ENCODE measurements around the gene ASPSCR1. TPM values are rescaled to one million over a fixed set of nuclear protein-coding genes. Genes with fewer than 3 reads are reported as not detected.

The ASPSCR1 gene, protein sequence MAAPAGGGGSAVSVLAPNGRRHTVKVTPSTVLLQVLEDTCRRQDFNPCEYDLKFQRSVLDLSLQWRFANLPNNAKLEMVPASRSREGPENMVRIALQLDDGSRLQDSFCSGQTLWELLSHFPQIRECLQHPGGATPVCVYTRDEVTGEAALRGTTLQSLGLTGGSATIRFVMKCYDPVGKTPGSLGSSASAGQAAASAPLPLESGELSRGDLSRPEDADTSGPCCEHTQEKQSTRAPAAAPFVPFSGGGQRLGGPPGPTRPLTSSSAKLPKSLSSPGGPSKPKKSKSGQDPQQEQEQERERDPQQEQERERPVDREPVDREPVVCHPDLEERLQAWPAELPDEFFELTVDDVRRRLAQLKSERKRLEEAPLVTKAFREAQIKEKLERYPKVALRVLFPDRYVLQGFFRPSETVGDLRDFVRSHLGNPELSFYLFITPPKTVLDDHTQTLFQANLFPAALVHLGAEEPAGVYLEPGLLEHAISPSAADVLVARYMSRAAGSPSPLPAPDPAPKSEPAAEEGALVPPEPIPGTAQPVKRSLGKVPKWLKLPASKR
- total RNA-seq = 29.4 and 30.8 TPM in 2 replicates

DNA sequence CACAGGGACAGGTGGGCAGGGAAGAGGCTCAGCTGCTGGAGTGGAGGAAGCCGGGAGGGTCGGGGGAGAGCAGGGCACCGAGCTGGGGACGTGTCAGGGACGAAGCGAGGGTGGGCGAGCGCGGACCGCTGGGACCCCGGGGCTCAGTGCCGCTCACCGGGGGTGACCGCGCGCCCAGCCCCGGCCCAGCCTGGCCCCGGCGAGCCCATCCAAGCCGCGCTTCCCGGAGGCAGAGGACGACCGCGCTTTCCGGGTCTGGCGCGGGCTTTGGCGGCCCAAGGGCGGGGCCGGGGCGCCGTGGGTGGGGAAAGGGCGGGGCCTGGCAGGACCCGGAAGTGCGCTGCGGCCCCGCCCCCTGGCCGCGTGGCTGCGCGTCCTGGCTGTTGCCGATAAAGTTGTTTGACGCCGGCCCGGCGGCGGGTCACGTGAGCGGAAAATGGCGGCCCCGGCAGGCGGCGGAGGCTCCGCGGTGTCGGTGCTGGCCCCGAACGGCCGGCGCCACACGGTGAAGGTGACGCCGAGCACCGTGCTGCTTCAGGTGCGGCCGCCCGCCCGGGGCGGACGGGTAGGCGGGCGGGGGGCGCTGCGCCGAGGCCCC is at the start of gene ASPSCR1:
Gene ASPSCR1 (plus strand): TSS at position 419 of the 598 bp plus-strand sequence. CDS start 18 bp downstream, at position 437.

DNA sequence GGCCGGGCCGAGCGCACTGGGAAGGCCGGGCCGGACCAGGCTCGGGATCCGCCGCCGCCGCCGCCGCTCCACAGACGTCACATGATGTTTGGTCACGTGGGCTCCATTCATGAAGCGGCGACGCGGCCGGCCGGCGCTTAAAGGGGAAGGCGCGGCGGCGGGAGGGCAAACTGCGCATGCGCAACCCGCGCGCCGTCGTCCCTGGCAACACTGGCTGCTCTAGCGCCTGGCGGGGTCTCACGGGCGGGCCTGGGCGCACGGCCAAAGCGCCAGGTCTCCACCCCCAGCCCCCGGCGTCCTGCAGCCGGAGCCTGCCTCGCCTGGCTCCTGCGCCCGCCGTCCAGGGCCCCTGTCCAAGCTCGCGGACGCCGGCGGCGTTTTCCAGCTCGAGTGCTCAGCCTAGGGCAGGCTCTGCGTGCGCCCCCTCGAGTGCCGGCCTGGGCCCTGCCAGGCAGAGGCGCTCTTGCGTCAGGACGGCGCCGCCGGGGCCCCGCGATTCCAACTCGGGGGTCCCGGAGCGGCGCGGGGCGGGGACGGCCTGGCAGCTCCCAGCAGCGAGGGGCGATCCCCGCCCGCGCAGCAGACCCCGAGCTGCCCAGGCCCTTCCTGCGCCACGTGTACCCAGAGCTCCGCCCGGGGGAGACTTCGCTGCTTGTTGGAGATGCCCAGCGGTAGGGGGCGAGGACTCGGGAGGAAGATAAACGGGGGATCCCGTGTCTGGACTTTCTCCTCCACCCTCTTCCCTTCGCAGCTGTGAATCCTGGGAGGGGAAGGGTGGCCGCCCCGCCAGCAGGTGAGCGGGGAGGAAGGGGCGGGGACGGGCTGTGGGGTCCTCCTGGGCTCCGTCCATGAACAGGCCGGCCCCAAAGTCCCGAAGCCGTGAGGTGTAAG is 49.5 kb upstream of the ASPSCR1 start, which contains the start of gene MAFG:
Gene MAFG (minus strand): TSS at position 83 of the 891 bp plus-strand sequence. CDS start 4,550 bp downstream, outside the sequence.

DNA sequence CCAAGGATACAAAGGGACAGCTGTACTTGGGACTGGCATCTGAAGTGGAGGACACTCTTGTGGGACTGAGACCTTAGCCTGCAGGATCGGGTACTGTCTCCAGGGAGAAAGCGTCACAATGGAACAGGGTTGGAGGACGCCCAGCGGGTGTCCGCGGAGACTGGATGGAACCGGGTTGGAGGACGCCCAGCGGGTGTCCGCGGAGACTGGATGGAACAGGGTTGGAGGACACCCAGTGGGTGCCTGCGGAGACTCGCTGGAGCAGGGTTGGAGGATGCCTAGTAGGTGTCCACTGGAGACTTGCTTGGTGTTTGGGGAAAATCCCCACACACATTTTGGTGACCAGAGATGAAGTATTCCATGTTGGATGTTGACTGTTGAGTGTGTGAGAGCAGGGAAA is 30.2 kb upstream of the ASPSCR1 start, which contains the start of gene MYADML2:
Gene MYADML2 (minus strand): TSS at position 45 of the 400 bp plus-strand sequence. CDS start 5,492 bp downstream, outside the sequence.

DNA sequence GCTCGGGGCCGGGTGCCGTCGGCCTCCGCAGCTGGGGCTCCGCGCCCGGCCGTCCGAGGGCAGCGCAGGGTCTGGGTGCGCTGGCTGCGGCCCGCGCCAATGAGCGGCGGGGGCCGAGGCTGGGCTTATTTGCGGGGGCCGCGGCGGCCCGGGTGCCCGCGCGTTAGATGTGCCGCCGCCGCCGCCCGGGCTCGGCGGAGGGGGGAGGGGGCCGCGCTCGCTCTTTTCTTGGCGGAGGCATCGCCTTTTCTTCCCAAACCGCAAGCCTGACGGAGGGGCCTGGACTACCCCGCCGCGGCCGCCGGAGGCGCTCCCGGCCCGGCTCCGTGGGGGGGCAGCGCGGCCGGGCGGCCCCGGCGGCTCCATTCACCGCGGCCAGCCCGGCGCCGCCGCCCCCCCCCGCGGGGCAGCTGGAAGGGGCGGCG is 16.3 kb upstream of the ASPSCR1 start, which contains the start of gene NOTUM:
Gene NOTUM (minus strand): TSS at position 101 of the 425 bp plus-strand sequence. CDS start 278 bp downstream, outside the sequence.

DNA sequence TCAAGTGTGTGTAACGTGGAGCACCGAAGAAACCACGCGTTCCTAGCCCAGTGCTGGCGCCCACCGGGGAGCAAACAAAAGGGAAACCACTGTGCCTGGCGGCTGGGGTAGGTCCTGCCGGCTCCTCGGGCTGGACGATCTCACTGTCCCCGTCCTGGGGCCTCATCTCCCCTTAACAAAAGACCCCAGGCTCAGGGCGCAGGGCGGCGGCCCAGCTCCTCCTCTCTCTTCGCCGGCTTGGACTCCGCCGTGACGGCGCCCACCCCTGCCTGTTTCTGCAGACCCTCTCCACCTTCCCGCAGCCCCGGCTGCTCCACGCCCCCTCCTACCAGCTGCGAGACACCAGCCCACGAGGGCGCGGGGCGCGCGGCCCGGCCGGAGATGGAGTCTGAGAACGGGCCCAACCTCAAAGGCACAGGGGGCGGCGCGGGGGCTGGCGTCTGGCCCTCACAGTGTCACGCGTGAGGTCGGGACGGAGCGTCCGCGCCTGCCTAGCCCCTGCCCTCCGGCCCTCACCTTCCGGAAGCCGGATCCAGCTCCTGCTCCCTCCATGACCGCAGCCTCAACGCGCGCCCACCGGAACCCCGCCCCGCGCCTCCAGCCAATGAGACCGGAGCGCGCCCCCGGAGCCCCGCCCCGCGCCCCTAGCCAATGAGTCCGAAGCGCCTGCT is 45.0 kb downstream of the ASPSCR1 start, which contains the start of gene CENPX:
Gene CENPX (minus strand): TSS at position 569 of the 671 bp plus-strand sequence. CDS start 17 bp downstream, at position 552.

DNA sequence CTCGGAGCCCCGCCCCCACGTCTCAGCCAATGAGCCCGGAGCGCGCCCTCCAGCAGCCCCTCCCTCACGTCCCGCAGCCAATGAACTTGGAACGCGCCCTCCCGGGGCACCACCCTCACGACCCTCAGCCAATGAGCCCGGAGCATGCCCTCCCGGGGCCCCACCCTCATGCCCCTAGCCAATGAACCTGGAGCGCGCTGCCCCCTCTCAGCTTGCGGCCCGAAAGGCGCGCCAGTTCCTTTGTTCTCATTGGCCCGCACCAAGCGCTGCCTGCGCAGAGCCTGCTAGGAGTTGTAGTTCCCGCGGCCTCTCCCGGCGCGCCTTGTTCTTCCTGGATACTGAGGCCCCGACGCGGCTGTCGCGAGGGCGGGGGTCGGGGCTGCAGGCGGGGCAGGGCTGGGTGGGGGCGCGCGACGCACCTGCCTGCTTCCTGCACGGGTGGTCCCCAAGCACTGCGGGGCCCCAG is 45.6 kb downstream of the ASPSCR1 start, which contains the start of gene LRRC45:
Gene LRRC45 (plus strand): TSS at position 325 of the 466 bp plus-strand sequence. CDS start 339 bp downstream, outside the sequence.

DNA sequence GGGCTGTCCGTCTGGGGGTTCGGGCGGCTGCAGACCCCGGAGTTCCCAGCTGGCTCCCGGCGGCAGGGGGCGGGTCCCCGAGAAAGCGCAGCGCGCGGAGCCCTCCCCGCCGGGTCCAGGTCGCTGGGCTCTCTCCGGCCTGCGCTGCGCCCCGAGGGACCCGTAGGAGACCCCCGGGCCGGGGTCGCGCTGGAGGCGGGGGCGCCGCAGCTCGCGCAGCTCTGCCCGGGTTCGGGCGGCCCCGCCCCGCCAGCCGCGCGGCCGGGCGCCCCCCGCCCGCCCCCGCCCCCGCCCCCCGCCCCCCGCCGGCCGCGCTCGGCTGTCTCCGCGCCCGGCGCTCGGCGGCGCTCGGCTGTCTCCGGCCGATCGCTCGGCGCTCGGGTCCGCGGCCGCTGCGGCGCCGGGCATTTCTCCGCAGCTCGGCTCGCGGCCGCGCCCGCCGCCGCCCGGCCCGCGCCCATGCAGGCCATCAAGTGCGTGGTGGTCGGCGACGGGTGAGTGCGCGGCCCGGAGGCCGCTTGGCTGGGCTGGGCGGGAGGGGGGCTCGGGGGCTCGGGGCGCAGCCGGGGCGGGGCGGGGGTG is 54.0 kb downstream of the ASPSCR1 start, which contains the start of gene RAC3:
Gene RAC3 (plus strand): TSS at position 376 of the 582 bp plus-strand sequence. CDS start 84 bp downstream, at position 460.

DNA sequence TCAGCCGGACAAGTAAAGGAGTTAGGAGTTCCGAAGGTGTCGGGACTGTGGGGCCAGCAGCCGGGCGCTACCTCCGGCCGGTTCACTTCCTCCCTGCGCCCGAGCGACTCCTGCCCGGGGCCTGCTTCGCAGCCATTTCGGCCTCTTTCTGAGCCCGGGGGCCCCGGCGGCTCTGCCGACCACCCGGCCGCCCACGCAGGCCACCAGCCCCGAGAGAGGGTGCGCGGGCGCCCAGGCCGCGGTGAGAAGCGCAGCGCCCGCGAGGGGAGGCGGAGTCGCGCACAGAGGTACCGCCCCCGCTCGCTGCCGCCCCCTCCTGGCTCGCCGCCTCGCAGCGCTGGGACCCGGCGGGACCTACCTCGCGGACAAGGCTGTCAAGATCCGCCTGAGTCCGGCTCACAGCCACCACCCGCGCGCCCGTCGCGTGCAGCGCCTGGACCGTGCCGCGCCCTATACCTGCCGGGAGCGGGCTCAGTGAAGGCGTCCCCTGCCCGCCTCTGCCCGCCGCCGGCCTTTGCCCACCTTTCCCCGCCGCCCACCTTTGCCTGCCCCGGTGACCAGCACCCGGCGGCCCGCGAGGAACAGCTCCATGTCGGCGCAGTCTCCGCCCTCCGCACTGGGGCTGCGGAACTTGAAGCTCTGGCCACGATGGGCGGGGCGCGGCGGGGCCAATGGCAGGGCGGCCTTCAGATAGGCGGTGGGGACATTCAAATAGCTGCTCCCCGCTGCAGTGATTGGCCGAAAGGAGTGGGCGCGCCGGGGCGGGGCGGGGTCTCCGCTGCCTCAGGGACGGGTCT is 59.9 kb downstream of the ASPSCR1 start, which contains the start of gene DCXR:
Gene DCXR (minus strand): TSS at position 606 of the 797 bp plus-strand sequence. CDS start 15 bp downstream, at position 591.

DNA sequence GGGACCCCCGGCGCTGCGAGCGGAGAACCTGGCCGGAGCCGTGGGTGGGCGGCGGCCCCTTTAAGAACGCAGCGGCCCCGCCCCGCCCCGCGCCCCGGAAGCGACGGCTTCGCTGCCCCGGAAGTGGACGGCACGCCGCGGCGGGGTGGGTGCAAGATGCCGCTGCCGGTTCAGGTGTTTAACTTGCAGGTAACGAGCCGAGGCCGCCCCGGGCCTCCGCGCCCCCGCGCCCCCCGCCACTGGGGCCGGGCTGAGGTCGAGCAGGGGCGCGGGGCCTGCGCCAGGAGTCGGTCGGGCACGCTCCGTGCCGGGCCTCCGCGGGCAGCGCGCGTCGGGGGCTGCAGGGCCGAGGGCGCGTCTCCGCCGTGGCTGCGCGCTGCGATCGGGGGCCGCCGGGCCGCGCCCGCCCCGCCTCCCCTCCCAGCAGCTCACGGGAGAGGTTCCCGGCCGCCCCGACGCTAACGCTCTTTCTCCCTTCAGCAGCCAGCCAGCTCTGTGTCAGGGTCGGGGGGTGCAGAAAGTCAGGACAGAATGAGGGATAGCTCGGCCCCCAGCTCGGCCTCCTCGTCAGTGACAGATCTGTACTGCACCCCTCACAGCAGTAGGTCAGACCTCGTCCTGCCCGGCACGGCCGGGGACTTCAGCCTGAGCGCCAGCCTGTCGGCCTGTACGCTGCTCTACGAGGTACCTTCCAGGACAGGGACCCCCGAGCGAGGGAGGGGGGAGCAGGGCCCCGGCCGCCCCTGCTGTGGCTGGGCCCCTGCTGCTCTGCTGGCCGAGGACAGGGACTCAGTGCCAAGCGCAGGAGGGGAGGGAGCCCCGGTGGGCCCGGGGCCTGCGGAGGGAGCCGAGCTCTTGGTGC is 74.6 kb downstream of the ASPSCR1 start, which contains the start of the genes GPS1 and RFNG:
Gene GPS1 (plus strand): TSS at position 123 of the 862 bp plus-strand sequence. CDS start 34 bp downstream, at position 157.
Gene RFNG (minus strand): TSS at position 36 of the 862 bp plus-strand sequence. CDS start 45 bp downstream, outside the sequence.

DNA sequence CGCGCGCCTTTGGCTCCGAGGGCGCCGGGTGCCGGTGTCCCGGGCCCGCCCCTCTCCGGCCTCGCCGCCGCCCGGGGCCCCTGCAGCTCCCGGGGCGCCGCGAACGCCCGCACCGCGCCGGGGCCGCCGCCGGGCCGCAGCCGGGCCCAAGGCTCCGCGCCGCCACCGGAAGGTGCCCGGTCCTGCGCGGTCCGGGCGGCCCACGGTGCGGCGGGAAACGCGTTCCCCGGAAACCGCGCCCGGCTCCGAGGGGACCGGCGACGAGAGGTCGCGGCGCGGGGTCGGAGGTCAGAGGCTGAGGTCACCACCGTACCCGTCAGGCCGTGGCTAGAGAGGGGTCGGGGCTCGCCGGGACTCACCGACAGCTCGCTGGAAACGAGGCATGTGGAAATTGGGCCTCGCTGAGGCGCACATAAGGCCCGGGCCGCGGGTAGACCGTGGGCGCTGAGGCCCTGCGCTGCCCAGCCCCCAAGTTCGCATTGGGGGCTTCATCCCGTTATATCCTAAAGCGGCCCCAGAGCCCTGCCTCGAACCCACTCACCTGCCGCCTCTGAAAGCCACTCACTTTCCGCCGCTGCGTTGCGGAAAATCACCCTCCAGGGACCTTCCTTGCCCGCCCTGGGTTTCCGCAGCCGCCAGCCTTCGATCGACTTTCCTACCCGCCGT is 88.3 kb downstream of the ASPSCR1 start, which contains the start of gene DUS1L:
Gene DUS1L (minus strand): TSS at position 167 of the 666 bp plus-strand sequence. CDS start 745 bp downstream, outside the sequence.

Other genes starting within 250 kb of the ASPSCR1 start
- not detected in 2 replicates for gene GCGR, start 173.5 kb upstream of the ASPSCR1 start, total RNA-seq
- 80.3 and 126 TPM in 2 replicates for gene MCRIP1, start 144.3 kb upstream of the ASPSCR1 start, total RNA-seq
- gene PPP1R27, start 142.6 kb upstream of the ASPSCR1 start, total RNA-seq = 0.17 TPM in 1 of 2 replicates, not detected in the other
- 1,342 and 1,881 TPM in 2 replicates for gene P4HB, start 117.1 kb upstream of the ASPSCR1 start, total RNA-seq
- gene ARHGDIA, start 106.3 kb upstream of the ASPSCR1 start, total RNA-seq = 187 and 318 TPM in 2 replicates
- gene ALYREF, start 86.0 kb upstream of the ASPSCR1 start, total RNA-seq = 102 and 168 TPM in 2 replicates
- gene ANAPC11, start 85.9 kb upstream of the ASPSCR1 start, total RNA-seq = 138 and 243 TPM in 2 replicates
- 0.87 and 2.5 TPM in 2 replicates for gene NPB, start 75.4 kb upstream of the ASPSCR1 start, total RNA-seq
- 63.5 and 63.7 TPM in 2 replicates for gene PCYT2, start 66.2 kb upstream of the ASPSCR1 start, total RNA-seq
- 26.8 and 27.1 TPM in 2 replicates for gene SIRT7, start 59.5 kb upstream of the ASPSCR1 start, total RNA-seq
- gene MAFG, start 49.9 kb upstream of the ASPSCR1 start, total RNA-seq = 16.1 and 25.3 TPM in 2 replicates
- 65.9 and 124 TPM in 2 replicates for gene PYCR1, start 40.3 kb upstream of the ASPSCR1 start, total RNA-seq
- not detected in 2 replicates for gene MYADML2, start 30.4 kb upstream of the ASPSCR1 start, total RNA-seq
- gene NOTUM, start 16.4 kb upstream of the ASPSCR1 start, total RNA-seq = 0.99 TPM in 1 of 2 replicates, not detected in the other
- gene CENPX, start 45.2 kb downstream of the ASPSCR1 start, total RNA-seq = 13.4 and 47.6 TPM in 2 replicates
- 16.2 and 17.0 TPM in 2 replicates for gene LRRC45, start 45.7 kb downstream of the ASPSCR1 start, total RNA-seq
- 7.6 and 12.6 TPM in 2 replicates for gene RAC3, start 54.0 kb downstream of the ASPSCR1 start, total RNA-seq
- gene DCXR, start 60.1 kb downstream of the ASPSCR1 start, total RNA-seq = 52.3 and 70.0 TPM in 2 replicates
- gene RFNG, start 74.2 kb downstream of the ASPSCR1 start, total RNA-seq = 36.8 and 69.6 TPM in 2 replicates
- gene GPS1, start 74.3 kb downstream of the ASPSCR1 start, total RNA-seq = 101 and 117 TPM in 2 replicates
- 46.8 and 52.1 TPM in 2 replicates for gene DUS1L, start 88.2 kb downstream of the ASPSCR1 start, total RNA-seq
- gene FASN, start 120.6 kb downstream of the ASPSCR1 start, total RNA-seq = 153 and 279 TPM in 2 replicates
- gene CCDC57, start 235.2 kb downstream of the ASPSCR1 start, total RNA-seq = 12.6 and 16.0 TPM in 2 replicates